GM21529 (cell line): ENCODE measurements around the gene PLSCR4.
A peak's percentile ranks its signal among the peaks of the same experiment; 100 is the strongest.

Experiments used
- ATAC-seq: cut with Tn5 transposase; IDR thresholded peaks from one replicate; pipeline ENCODE4 v1.9.1; 2021; ENCODE audit not compliant: unreplicated experiment

PLSCR4 gene

GRCh38 chr3:146196789-146197188 lies 54.1 kb downstream of the PLSCR4 start:
- ATAC-seq, result no peak

GRCh38 chr3:146195605-146196004 lies 55.3 kb downstream of the PLSCR4 start:
- ATAC-seq, result no peak

- no peak for ATAC-seq
These were observed 55.9 kb downstream of the PLSCR4 start for GRCh38 chr3:146195030-146195429.

- no peak for ATAC-seq
These were observed 59.9 kb downstream of the PLSCR4 start for GRCh38 chr3:146191051-146191450.

GRCh38 chr3:146189519-146190173 lies 61.3 kb downstream of the PLSCR4 start:
- peak; percentile 96 for ATAC-seq

GRCh38 chr3:146187334-146187950 lies 63.5 kb downstream of the PLSCR4 start:
- ATAC-seq, result no peak

GRCh38 chr3:146184241-146185015 lies 66.5 kb downstream of the PLSCR4 start:
- no peak for ATAC-seq

GRCh38 chr3:146181216-146181615 lies 69.7 kb downstream of the PLSCR4 start:
- no peak for ATAC-seq

GRCh38 chr3:146180376-146180775 lies 70.5 kb downstream of the PLSCR4 start:
- no peak for ATAC-seq

GRCh38 chr3:146178006-146178689 lies 72.8 kb downstream of the PLSCR4 start:
- no peak for ATAC-seq

GRCh38 chr3:146177519-146177918 lies 73.4 kb downstream of the PLSCR4 start:
- no peak for ATAC-seq

- no peak for ATAC-seq
These were observed 73.8 kb downstream of the PLSCR4 start for GRCh38 chr3:146177072-146177471.

GRCh38 chr3:146172586-146172985 lies 78.3 kb downstream of the PLSCR4 start:
- ATAC-seq, result no peak

- ATAC-seq, result no peak
These were observed 80.3 kb downstream of the PLSCR4 start for GRCh38 chr3:146170591-146170990.

- no peak for ATAC-seq
These were observed 81.0 kb downstream of the PLSCR4 start for GRCh38 chr3:146169891-146170290.

- ATAC-seq, result no peak
These were observed 84.1 kb downstream of the PLSCR4 start for GRCh38 chr3:146166826-146167225.

- ATAC-seq, result no peak
These were observed 84.5 kb downstream of the PLSCR4 start for GRCh38 chr3:146166415-146166821.

- no peak for ATAC-seq
These were observed 85.0 kb downstream of the PLSCR4 start for GRCh38 chr3:146165877-146166276.

- no peak for ATAC-seq
These were observed 85.7 kb downstream of the PLSCR4 start for GRCh38 chr3:146164971-146165769.

GRCh38 chr3:146164506-146164905 lies 86.4 kb downstream of the PLSCR4 start:
- no peak for ATAC-seq

- no peak for ATAC-seq
These were observed 86.8 kb downstream of the PLSCR4 start for GRCh38 chr3:146164071-146164470.
